K562 (cell line): ENCODE measurements around the gene SAMD14. TPM values are rescaled to one million over a fixed set of nuclear protein-coding genes. Genes with fewer than 3 reads are reported as not detected.
A peak's percentile ranks its signal among the peaks of the same experiment; 100 is the strongest.

ENCODE experiments used
- ATAC-seq: fragments of 200-7000 bp; cut with Tn5 transposase; 3 replicates; pipeline ENCODE4 v1.9.1; 2020; ENCODE audit warnings: moderate library complexity
- BruUV-seq: library from RNA; stranded (reverse); fragments of 400-500 nt; replicated peaks from 2 replicates; lab custom pipeline; 2021; lab: Mats Ljungman, UMichigan
- CTCF ChIA-PET: fragments of 300-600 bp; formaldehyde crosslinking; extraction: SDS; loops from one replicate; lab custom pipeline; 2021; ENCODE audit warnings: low intra/inter-chr PET ratio; lab: Yijun Ruan, JAX
- POLR2A ChIA-PET: fragments of 300-600, 350-650 bp; sonication (Branson Sonifier 250); formaldehyde crosslinking; extraction: SDS; loops from one replicate; lab custom pipeline; 2021; ENCODE audit warnings: antibody characterized with exemption, inconsistent platforms; lab: Yijun Ruan, JAX
- DNase-seq, 4 experiments: peaks; one replicate each; pipeline versions ENCODE4 v3.0.0 to v3.0.0-alpha.2; 2011 to 2018; ENCODE audit warnings: low spot score in 3 of 4, mixed read lengths in 3 of 4; ENCODE audit errors: extremely low read depth in 1 of 4
- FAIRE-seq: peaks from 2 replicates; lab custom pipeline; 2011; peaks lifted over from hg19 to GRCh38; lab: Jason Lieb, UNC
- H2AFZ ChIP-seq: 2 replicates; pipeline ENCODE4 v1.6.0; 2011; ENCODE audit warnings: low read depth, low read length, control low read depth, inconsistent platforms
- H3K27ac ChIP-seq: fragments of 200-600 bp; 3 replicates; pipeline ENCODE4 v1.8.0; 2011; ENCODE audit warnings: low read depth, mild to moderate bottlenecking, control low read depth, inconsistent platforms, low read length, moderate library complexity, mixed read lengths; ENCODE audit errors: extremely low read depth
- H3K27me3 ChIP-seq, 2 experiments: fragments of 300-600 bp in 1 of 2; 2 replicates in 1 of 2; 3 replicates in 1 of 2; pipeline versions ENCODE4 v1.6.0 to v1.8.0; 2011; ENCODE audit warnings: inconsistent platforms in 2 of 2, low read length in 2 of 2, mild to moderate bottlenecking in 1 of 2, mixed read lengths in 1 of 2, moderate library complexity in 1 of 2; ENCODE audit not compliant: control insufficient read depth in 2 of 2, insufficient read depth in 2 of 2
- H3K36me3 ChIP-seq: fragments of 300-600 bp; 3 replicates; pipeline ENCODE4 v1.8.0; 2011; ENCODE audit warnings: mild to moderate bottlenecking, low read length, inconsistent platforms; ENCODE audit not compliant: control insufficient read depth, insufficient read depth
- H3K4me1 ChIP-seq, 2 experiments: fragments of 200-600 bp in 1 of 2; replicated peaks in 1 of 2; 2 replicates in 1 of 2; 3 replicates in 1 of 2; pipeline versions ENCODE4 v1.5.1 to v1.8.0; 2011; ENCODE audit warnings: inconsistent platforms in 2 of 2, low read length in 2 of 2, mild to moderate bottlenecking in 1 of 2, mixed read lengths in 1 of 2, moderate library complexity in 1 of 2; ENCODE audit not compliant: control insufficient read depth in 2 of 2, insufficient read depth in 2 of 2
- H3K4me2 ChIP-seq: 2 replicates; pipeline ENCODE4 v1.6.1; 2011; ENCODE audit warnings: low read length, control low read depth, inconsistent platforms, mixed read lengths; ENCODE audit not compliant: insufficient read depth
- H3K4me3 ChIP-seq: fragments of 200-600 bp; sonication (generic), shearing (Covaris generic); 2 replicates; pipeline ENCODE4 v1.5.1; 2016; ENCODE audit warnings: control low read depth, inconsistent platforms
- H3K79me2 ChIP-seq: fragments of 200-600 bp; 3 replicates; pipeline ENCODE4 v1.8.0; 2011; ENCODE audit warnings: low read length, inconsistent platforms; ENCODE audit not compliant: control insufficient read depth, insufficient read depth
- H3K9ac ChIP-seq, 2 experiments: 2 replicates each; pipeline versions ENCODE4 v1.6.0 to v1.6.1; 2011; ENCODE audit warnings: low read depth in 2 of 2, low read length in 2 of 2, control low read depth in 1 of 2, inconsistent platforms in 1 of 2, mild to moderate bottlenecking in 1 of 2, mixed read lengths in 1 of 2; ENCODE audit not compliant: insufficient read depth in 1 of 2
- H3K9me1 ChIP-seq: one replicate; pipeline ENCODE4 v1.6.0; 2011; ENCODE audit warnings: inconsistent platforms, mild to moderate bottlenecking, low read length, moderate library complexity; ENCODE audit not compliant: control insufficient read depth, insufficient read depth
- H3K9me3 ChIP-seq: replicated peaks from 2 replicates; pipeline ENCODE4 v1.5.1; 2011; ENCODE audit warnings: low read depth, low read length, inconsistent platforms; ENCODE audit not compliant: control insufficient read depth, insufficient read depth
- H4K20me1 ChIP-seq: replicated peaks from 2 replicates; pipeline ENCODE4 v1.6.1; 2011; ENCODE audit warnings: low read length, inconsistent platforms, mixed read lengths; ENCODE audit not compliant: control insufficient read depth, insufficient read depth
- ELF2 ChIP-seq: fragments of 250-450 bp; sonication (Bioruptor Pico); IDR thresholded peaks from 2 replicates; pipeline ENCODE4 v1.5.0; 2021; ENCODE audit warnings: mild to moderate bottlenecking
- HIVEP1 ChIP-seq: fragments of 250-450 bp; sonication (Bioruptor Pico); IDR thresholded peaks from 2 replicates; pipeline ENCODE4 v1.4.0; 2020; ENCODE audit warnings: mild to moderate bottlenecking
- MTA1 ChIP-seq: fragments of 450-650 bp; IDR thresholded peaks from 2 replicates; pipeline ENCODE4 v1.6.1; 2017; ENCODE audit warnings: borderline replicate concordance
- OTX1 ChIP-seq: fragments of 450-650 bp; formaldehyde crosslinking; IDR thresholded peaks from 2 replicates; pipeline ENCODE4 v1.4.0; 2022; ENCODE audit warnings: mild to moderate bottlenecking
- RFX1 ChIP-seq: fragments of 450-650 bp; IDR thresholded peaks from 2 replicates; pipeline ENCODE4 v1.6.1; 2016; ENCODE audit warnings: mild to moderate bottlenecking, moderate library complexity
- RHOXF2B ChIP-seq: fragments of 250-450 bp; sonication (Bioruptor Pico); conservative IDR thresholded peaks from 2 replicates; pipeline ENCODE4 v1.5.1; 2021
- SMARCB1 ChIP-seq: IDR thresholded peaks from 2 replicates; pipeline ENCODE4 v1.6.1; 2011; ENCODE audit warnings: improper control_type of control experiment, low read depth; ENCODE audit not compliant: insufficient read length
- SP1 ChIP-seq: sonication (generic); formaldehyde crosslinking; IDR thresholded peaks from 2 replicates; pipeline ENCODE4 v1.8.1; 2022; ENCODE audit warnings: mild to moderate bottlenecking, missing genetic modification reagents
- TAF1 ChIP-seq: IDR thresholded peaks from 2 replicates; pipeline ENCODE4 v1.6.1; 2011; ENCODE audit warnings: mild to moderate bottlenecking, low read length, moderate library complexity; ENCODE audit not compliant: insufficient read depth, control insufficient read depth, severe bottlenecking; ENCODE audit errors: extremely low read depth
- TAF15 ChIP-seq: fragments of 200-400 bp; formaldehyde crosslinking; IDR thresholded peaks from 2 replicates; pipeline ENCODE4 v1.6.1; 2017; ENCODE audit warnings: mild to moderate bottlenecking, low read depth, low read length, moderate library complexity
- ZBTB12 ChIP-seq: fragments of 250-450 bp; sonication (Bioruptor Pico); IDR thresholded peaks from 2 replicates; pipeline ENCODE4 v1.4.0; 2020
- ZFP1 ChIP-seq: fragments of 450-650 bp; formaldehyde crosslinking; IDR thresholded peaks from 2 replicates; pipeline ENCODE4 v1.4.0; 2020; ENCODE audit warnings: mild to moderate bottlenecking, mixed read lengths
- ZNF395 ChIP-seq: fragments of 200-800 bp; sonication (Bioruptor generic); IDR thresholded peaks from 2 replicates; pipeline ENCODE4 v1.6.1; 2017; ENCODE audit warnings: missing genetic modification characterization, missing compliant biosample characterization
- ZNF668 ChIP-seq: fragments of 250-450 bp; sonication (Bioruptor Pico); IDR thresholded peaks from 2 replicates; pipeline ENCODE4 v1.8.0; 2022; ENCODE audit warnings: mild to moderate bottlenecking, inconsistent platforms
- ZNF77 ChIP-seq: fragments of 250-450 bp; sonication (Bioruptor Pico); IDR thresholded peaks from 2 replicates; pipeline ENCODE4 v1.5.0; 2020
- WGBS: fragments of 100-300 bp; shearing (Covaris generic); methylation state at CpG from one replicate; pipeline ENCODE4 v1.1.6; 2016; ENCODE audit warnings: low coverage, mixed read lengths; ENCODE audit not compliant: insufficient coverage; ENCODE audit errors: missing lambda C conversion rate; 5-methylcytosine and 5-hydroxymethylcytosine counted together
- in situ Hi-C: fragments of 300-500 bp; cut with MboI; formaldehyde crosslinking; loops from 4 replicates; pipeline ENCODE4 v1.15.0; 2018; ENCODE audit warnings: inconsistent platforms, mixed read lengths
- intact Hi-C: fragments of 100-400 bp; cut with micrococcal nuclease; formaldehyde crosslinking; loops from 2 replicates; pipeline ENCODE4 v1.14.2; 2022
- polyA plus RNA-seq, 8 experiments: library from polyadenylated mRNA; depleted of rRNA in 4 of 8; stranded (reverse) in 5 of 8; unstranded in 3 of 8; fragments of >200 nt; fragmentation: Nextera tagmentation in 2 of 8; fragmentation: Illumina TruSeq in 1 of 8; extraction: Ambion mirVana in 2 of 8; extraction: Trizol in 1 of 8; gene quantifications; 2 replicates each; pipeline versions ENCODE4 v1.2.1 to v1.2.3, GENCODE V29; 2011 to 2014; ENCODE audit warnings: inconsistent platforms in 1 of 8, missing spikeins in 1 of 8
- total RNA-seq, 7 experiments: library from RNA; depleted of rRNA in 6 of 7; stranded (reverse); fragments of >200 nt in 6 of 7; fragmentation: Illumina TruSeq in 2 of 7; extraction: Trizol in 2 of 7; gene quantifications; 2 replicates each; pipeline versions ENCODE4 v1.2.1 to v1.2.3, GENCODE V29; 2011 to 2021; ENCODE audit warnings: low replicate concordance in 1 of 7
- TF ChIP-seq, protein P1 (sequence below): sonication (generic); formaldehyde crosslinking; IDR thresholded peaks from 2 replicates; pipeline ENCODE4 v1.8.0; 2022; ENCODE audit warnings: missing genetic modification reagents, mild to moderate bottlenecking, moderate library complexity, borderline replicate concordance

SAMD14 gene
- total and polyA plus RNA-seq, 9 of the 15 experiments (the other 6 are each of a cell fraction or from before 2014, with no cell fraction given) = 0.04 to 0.07 TPM; not detected in 7

DNA sequence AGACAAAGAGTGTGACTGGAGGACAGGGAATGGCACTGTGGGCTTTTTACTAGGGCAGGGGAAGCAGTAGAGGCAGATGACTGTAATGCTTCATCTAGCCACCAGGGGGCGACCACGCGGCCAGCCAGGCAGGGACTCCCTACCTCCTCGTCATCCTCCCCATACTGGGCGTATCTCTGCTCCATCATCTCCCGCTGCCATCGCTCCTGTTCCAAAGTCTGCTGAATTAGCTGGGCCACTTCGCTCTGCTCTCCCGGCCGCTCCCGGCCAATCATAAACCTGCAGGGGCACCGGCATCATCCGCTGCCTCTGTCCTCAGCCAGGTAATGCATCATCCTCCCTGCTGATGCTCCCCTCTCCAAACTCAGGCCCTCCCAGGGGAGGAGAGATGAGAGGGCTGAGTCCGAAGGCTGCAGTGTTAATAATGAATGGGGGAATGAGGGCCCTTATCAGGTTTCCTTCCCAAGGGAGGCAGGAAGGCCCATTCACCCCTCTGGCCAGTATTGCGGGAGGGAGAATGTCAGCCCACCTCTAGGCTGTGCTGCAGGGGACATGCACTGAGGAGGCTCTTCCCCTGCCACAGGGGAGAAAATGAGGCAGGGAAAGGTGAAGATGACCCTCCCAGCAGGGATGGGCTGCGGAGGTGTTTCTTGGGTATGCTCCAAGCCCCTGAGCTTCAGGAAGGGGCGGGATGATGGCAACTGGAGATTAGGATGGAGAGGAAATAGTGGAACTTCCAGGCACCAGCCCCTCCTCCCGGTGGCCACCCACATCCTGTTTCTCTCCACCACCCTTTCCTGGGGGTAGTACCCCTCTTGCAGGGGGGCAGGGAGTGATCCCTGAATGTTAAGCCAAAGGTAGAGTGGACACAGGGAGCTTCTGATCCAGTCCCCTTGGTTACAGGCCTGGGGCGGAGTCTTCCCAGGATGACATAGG lies 10.3 kb upstream of the SAMD14 start:
- no peak overlapping the region for H3K9ac ChIP-seq
- no peak overlapping the region for H3K4me2 ChIP-seq
- H2AFZ ChIP-seq = no peak overlapping the region
- CTCF ChIA-PET = interaction anchor here (0.6 to 1.5 kb wide), 2 partner anchors 21 to 58 kb away, joined by 3 to 5 read pairs; no protein-coding TSS in a partner anchor
- H3K9me3 ChIP-seq = no peaks in the 10 kb centered on the region
- peaks cover 12% of the 10 kb centered on the region for H3K9me1 ChIP-seq
- 37% methylated on average over 18 of the region's 19 CpGs for WGBS
- BruUV-seq = no TSS peak
- H3K4me3 ChIP-seq = no peak overlapping the region
- H4K20me1 ChIP-seq = peaks cover 5% of the 10 kb centered on the region
- peaks cover 6 to 23% of the 10 kb centered on the region in 2 experiments; a peak in 3 of 5 replicates for H3K4me1 ChIP-seq
- no peaks in the 10 kb centered on the region for H3K27me3 ChIP-seq
- intact Hi-C loops (loop anchor here (2.0 kb wide), 1 partner anchor 21 kb away; no protein-coding TSS in a partner anchor), in situ Hi-C loops (no loop called here)
- DNase-seq (peak; percentile 87 to 92 (median 88)), ATAC-seq (peak; percentile 96), FAIRE-seq (peak; percentile 97)
- H3K79me2 ChIP-seq = peaks cover 29% of the 10 kb centered on the region
- H3K36me3 ChIP-seq = peaks cover 97% of the 10 kb centered on the region
- H3K27ac ChIP-seq = no peak overlapping the region
- POLR2A ChIA-PET = interaction anchor here (0.7 to 1.1 kb wide), 2 partner anchors 10 to 13 kb away, joined by 3 to 6 read pairs; partner anchors contain the start of gene SAMD14
- TF ChIP-seq ELF2 (no peak), ZFP1 (CRISPR knock-in tag) (no peak), ZNF668 (CRISPR knock-in tag) (no peak), SP1 (CRISPR knock-in tag) (peak; percentile 32; the same call in 1 of the 2 replicates), ZNF77 (no peak), TAF1 (no peak), HIVEP1 (CRISPR knock-in tag) (no peak), RFX1 (no peak), ZBTB12 (CRISPR knock-in tag) (0 out of 2 replicates have a peak, but pooled peaks have one; percentile 40), TAF15 (no peak), MTA1 (no peak), SMARCB1 (no peak), OTX1 (CRISPR knock-in tag) (no peak), ZNF395 (CRISPR knock-in tag) (no peak), RHOXF2B (CRISPR knock-in tag) (no peak)
- TF ChIP-seq, protein P1, sequence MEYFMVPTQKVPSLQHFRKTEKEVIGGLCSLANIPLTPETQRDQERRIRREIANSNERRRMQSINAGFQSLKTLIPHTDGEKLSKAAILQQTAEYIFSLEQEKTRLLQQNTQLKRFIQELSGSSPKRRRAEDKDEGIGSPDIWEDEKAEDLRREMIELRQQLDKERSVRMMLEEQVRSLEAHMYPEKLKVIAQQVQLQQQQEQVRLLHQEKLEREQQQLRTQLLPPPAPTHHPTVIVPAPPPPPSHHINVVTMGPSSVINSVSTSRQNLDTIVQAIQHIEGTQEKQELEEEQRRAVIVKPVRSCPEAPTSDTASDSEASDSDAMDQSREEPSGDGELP (CRISPR knock-in tag) = peak; percentile 67; the same call in 1 of the 2 replicates
